Natural killer cell (primary cell): ENCODE results near the gene NAAA. TPM values are rescaled to one million over a fixed set of nuclear protein-coding genes. Genes with fewer than 3 reads are reported as not detected.

Source experiments
- ATAC-seq, 3 donors: fragments of 150-1000 bp in 2 of 3; fragments of 200-7000 bp in 1 of 3; cut with Tn5 transposase; 1 replicate in 1 of 3; 2 replicates in 2 of 3; pipeline ENCODE4 v1.10.0; 2021; ENCODE audit warnings: mild to moderate bottlenecking in 2 of 3, moderate library complexity in 2 of 3
- DNase-seq, 2 donors: peaks; one replicate each; pipeline versions ENCODE4 v3.0.0 to v3.0.0-alpha.2; 2013 to 2021; ENCODE audit warnings: mixed read lengths in 1 of 2
- H3K27ac ChIP-seq: one replicate; pipeline ENCODE4 v1.5.1; 2013; ENCODE audit warnings: mild to moderate bottlenecking, low read length
- H3K27me3 ChIP-seq: one replicate; pipeline ENCODE4 v1.6.1; 2013; ENCODE audit warnings: low read length; ENCODE audit not compliant: control insufficient read depth, insufficient read depth
- H3K36me3 ChIP-seq: one replicate; pipeline ENCODE4 v1.6.1; 2013; ENCODE audit warnings: low read length; ENCODE audit not compliant: control insufficient read depth, insufficient read depth
- H3K4me1 ChIP-seq: one replicate; pipeline ENCODE4 v1.6.1; 2013; ENCODE audit warnings: low read length; ENCODE audit not compliant: control insufficient read depth, insufficient read depth
- H3K4me3 ChIP-seq: one replicate; pipeline ENCODE4 v1.5.1; 2013; ENCODE audit warnings: low read length
- H3K9me3 ChIP-seq: one replicate; pipeline ENCODE4 v1.6.1; 2013; ENCODE audit warnings: low read length; ENCODE audit not compliant: control insufficient read depth, insufficient read depth
- H3K27ac Mint-ChIP-seq, 2 donors: one replicate each; pipeline ENCODE4 v1.8.0; 2022; ENCODE audit warnings: mild to moderate bottlenecking in 2 of 2, mixed read lengths in 2 of 2, moderate library complexity in 1 of 2
- H3K27me3 Mint-ChIP-seq, 2 donors: one replicate each; pipeline ENCODE4 v1.8.0; 2022; ENCODE audit warnings: low read depth in 2 of 2, mixed read lengths in 2 of 2
- H3K36me3 Mint-ChIP-seq: one replicate; pipeline ENCODE4 v1.8.0; 2022; ENCODE audit warnings: mixed read lengths
- H3K4me1 Mint-ChIP-seq, 2 donors: one replicate each; pipeline ENCODE4 v1.8.0; 2022; ENCODE audit warnings: mixed read lengths in 2 of 2
- H3K4me3 Mint-ChIP-seq: one replicate; pipeline ENCODE4 v1.8.0; 2022; ENCODE audit warnings: mild to moderate bottlenecking, moderate library complexity, mixed read lengths
- H3K9me3 Mint-ChIP-seq, 2 donors: one replicate each; pipeline ENCODE4 v1.8.0; 2022; ENCODE audit warnings: mixed read lengths in 2 of 2
- WGBS: methylation state at CpG from one replicate; pipeline ENCODE4 v1.1.7; 2013; ENCODE audit warnings: missing lambda C conversion rate; ENCODE audit not compliant: insufficient coverage; 5-methylcytosine and 5-hydroxymethylcytosine counted together
- intact Hi-C: fragments of 100-400 bp; cut with micrococcal nuclease; formaldehyde crosslinking; loops from one replicate; pipeline ENCODE4 v1.14.2; 2022
- total RNA-seq, 4 donors: library from RNA; stranded (reverse); fragments of 120-200 nt in 1 of 4; gene quantifications; one replicate each; pipeline versions ENCODE4 v1.2.3 to v1.2.4, GENCODE V29; 2013 to 2022
- TF ChIP-seq, protein P1 (sequence below): fragments of 200-600 bp; IDR thresholded peaks from one replicate; pipeline ENCODE4 v1.8.0; 2022; ENCODE audit warnings: antibody characterized with exemption

NAAA gene
- total RNA-seq, 3 donors from 2014 or later (not counting 1 experiment from before 2014, with no cell fraction given), result 37.8 to 56.3 (median 43.4) TPM

DNA sequence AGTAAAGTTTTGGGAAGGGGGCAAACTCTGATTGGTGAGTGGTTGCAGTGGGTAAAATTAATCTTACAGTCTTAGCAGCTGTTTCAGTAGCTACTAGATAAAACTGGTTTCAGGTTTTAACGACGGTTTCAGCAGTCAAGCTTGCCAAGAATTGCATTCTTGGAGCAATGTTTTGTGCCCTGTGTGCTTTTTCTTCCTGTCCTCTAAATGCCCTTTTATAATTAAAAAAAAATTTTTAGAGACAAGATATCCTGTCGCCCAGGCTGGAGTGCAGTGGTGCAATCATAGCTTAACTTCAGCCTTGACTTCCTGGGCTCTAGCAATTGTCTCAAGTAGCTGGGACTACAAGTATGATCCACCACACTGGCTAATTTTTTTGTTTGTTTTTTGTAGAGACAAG, 32.3 kb downstream of the NAAA start:
- DNase-seq (no peak), ATAC-seq (no peak)
- Histone ChIP-seq H3K27ac (no peak overlapping the region), H3K27me3 (no peaks in the 10 kb centered on the region), H3K4me1 (no peaks in the 10 kb centered on the region), H3K36me3 (no peaks in the 10 kb centered on the region), H3K4me3 (no peak overlapping the region), H3K9me3 (no peaks in the 10 kb centered on the region)
- no peaks in the 10 kb centered on the region for H3K9me3 Mint-ChIP-seq
- no peaks in the 10 kb centered on the region for H3K4me1 Mint-ChIP-seq
- no peaks in the 10 kb centered on the region for H3K36me3 Mint-ChIP-seq
- TF ChIP-seq, protein P1, sequence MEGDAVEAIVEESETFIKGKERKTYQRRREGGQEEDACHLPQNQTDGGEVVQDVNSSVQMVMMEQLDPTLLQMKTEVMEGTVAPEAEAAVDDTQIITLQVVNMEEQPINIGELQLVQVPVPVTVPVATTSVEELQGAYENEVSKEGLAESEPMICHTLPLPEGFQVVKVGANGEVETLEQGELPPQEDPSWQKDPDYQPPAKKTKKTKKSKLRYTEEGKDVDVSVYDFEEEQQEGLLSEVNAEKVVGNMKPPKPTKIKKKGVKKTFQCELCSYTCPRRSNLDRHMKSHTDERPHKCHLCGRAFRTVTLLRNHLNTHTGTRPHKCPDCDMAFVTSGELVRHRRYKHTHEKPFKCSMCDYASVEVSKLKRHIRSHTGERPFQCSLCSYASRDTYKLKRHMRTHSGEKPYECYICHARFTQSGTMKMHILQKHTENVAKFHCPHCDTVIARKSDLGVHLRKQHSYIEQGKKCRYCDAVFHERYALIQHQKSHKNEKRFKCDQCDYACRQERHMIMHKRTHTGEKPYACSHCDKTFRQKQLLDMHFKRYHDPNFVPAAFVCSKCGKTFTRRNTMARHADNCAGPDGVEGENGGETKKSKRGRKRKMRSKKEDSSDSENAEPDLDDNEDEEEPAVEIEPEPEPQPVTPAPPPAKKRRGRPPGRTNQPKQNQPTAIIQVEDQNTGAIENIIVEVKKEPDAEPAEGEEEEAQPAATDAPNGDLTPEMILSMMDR, result no peak
- WGBS, result 56% methylated on average over 3 of the region's 3 CpGs
- no peaks in the 10 kb centered on the region for H3K27me3 Mint-ChIP-seq
- H3K27ac Mint-ChIP-seq, result no peak overlapping the region
- intact Hi-C loops, result no loop called here
- no peak overlapping the region for H3K4me3 Mint-ChIP-seq

DNA sequence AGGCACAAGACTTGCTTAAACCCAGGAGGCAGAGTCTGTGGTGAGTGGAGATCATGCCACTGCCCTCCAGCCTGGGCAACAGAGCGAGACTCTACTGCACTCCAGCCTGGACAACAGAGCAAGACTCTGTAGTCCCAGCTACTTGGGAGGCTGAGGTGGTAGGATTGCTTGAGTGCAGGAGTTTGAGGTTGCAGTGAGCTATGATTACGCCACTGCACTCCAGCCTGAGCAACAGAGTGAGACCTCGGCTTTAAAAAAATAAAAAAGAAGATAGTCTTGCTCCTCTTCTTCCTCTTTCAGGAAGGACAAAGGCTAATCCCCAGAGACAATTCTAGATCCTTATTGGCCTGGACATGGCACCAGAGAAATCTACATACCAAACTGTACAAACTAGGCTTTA, 32.8 kb downstream of the NAAA start:
- intact Hi-C loops, result no loop called here
- DNase-seq, result no peak

DNA sequence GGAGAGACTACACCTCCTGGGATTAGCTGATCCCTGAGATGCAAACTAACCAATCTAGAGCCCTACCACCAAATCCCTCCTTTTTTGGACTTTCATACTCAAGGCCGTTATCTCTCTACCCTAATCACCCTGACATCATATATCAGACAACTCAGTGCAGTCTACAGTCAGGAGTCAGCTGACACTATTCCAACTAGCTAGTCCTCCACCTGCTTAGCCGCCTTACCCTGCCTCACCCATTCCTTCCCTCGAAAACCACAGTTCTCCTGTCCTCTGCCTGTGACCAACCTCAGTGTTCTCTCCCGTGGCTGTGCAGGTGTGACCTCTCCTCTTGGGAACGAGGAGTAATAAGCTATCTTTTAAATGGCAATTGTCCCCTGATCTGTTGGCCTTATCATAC, 36.7 kb downstream of the NAAA start:
- Histone ChIP-seq H3K27ac (no peak overlapping the region), H3K4me3 (no peak overlapping the region), H3K4me1 (peaks cover 13% of the 10 kb centered on the region), H3K9me3 (no peaks in the 10 kb centered on the region), H3K36me3 (no peaks in the 10 kb centered on the region), H3K27me3 (no peaks in the 10 kb centered on the region)
- DNase-seq (no peak), ATAC-seq (no peak)
- Mint-ChIP-seq H3K4me3 (no peak overlapping the region), H3K36me3 (no peaks in the 10 kb centered on the region), H3K9me3 (no peaks in the 10 kb centered on the region), H3K4me1 (no peaks in the 10 kb centered on the region), H3K27ac (no peak overlapping the region), H3K27me3 (no peaks in the 10 kb centered on the region)
- intact Hi-C loops, result no loop called here
- WGBS, result 79% methylated on average over 5 of the region's 5 CpGs
- TF ChIP-seq, protein P1, result no peak

More for the DNA sequence above, 32.8 kb downstream of the NAAA start:
- no peaks in the 10 kb centered on the region for H3K9me3 ChIP-seq
- H3K4me3 ChIP-seq, result no peak overlapping the region
- WGBS, result 63% methylated on average over 3 of the region's 3 CpGs
- no peaks in the 10 kb centered on the region for H3K36me3 ChIP-seq
- no peak overlapping the region for H3K27ac Mint-ChIP-seq
- no peaks in the 10 kb centered on the region for H3K36me3 Mint-ChIP-seq
- H3K4me3 Mint-ChIP-seq, result no peak overlapping the region
- ATAC-seq, result no peak
- H3K27ac ChIP-seq, result no peak overlapping the region
- H3K27me3 ChIP-seq, result no peaks in the 10 kb centered on the region
- TF ChIP-seq, protein P1, result no peak
- no peaks in the 10 kb centered on the region for H3K9me3 Mint-ChIP-seq
- H3K4me1 Mint-ChIP-seq, result no peaks in the 10 kb centered on the region
- H3K27me3 Mint-ChIP-seq, result no peaks in the 10 kb centered on the region
- H3K4me1 ChIP-seq, result no peaks in the 10 kb centered on the region

DNA sequence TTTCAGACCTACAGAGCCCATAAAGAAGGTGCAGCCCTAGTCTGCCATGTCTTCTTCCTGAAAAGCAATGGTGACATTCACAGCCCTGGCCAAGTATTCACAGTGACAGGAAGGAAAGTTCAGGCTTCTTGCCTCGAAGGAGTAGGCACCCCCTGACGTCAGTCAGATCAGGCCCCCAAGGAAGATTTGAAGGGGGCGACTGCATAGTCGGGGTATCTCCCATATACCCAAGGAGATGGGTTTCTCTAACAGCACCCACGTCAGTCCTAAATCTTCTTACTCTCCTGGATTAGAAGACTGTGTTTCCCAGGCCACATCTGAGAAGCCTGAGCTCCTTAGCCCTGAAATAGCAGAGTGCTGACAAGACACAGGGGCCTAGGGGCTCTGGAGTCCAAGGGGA, 38.5 kb downstream of the NAAA start, which contains the start of gene PPEF2:
PPEF2 (minus strand) TSS at position 101 of the 400 bp plus-strand sequence. CDS start 6,127 bp downstream, outside the sequence.
- H3K4me3 ChIP-seq, result no peak within 1 kb of the TSS
- TF ChIP-seq, protein P1, result no peak
- H3K4me1 Mint-ChIP-seq, result no peaks in the 10 kb centered on the region

More for the DNA sequence above, 38.5 kb downstream of the NAAA start, which contains the start of gene PPEF2:
- Mint-ChIP-seq H3K4me3 (no peak within 1 kb of the TSS), H3K36me3 (no peaks in the 10 kb centered on the region), H3K27me3 (peaks cover 0 to 3% of the 10 kb centered on the region in 2 donors), H3K9me3 (no peaks in the 10 kb centered on the region), H3K27ac (no peak within 1 kb of the TSS)
- Histone ChIP-seq H3K9me3 (no peaks in the 10 kb centered on the region), H3K4me1 (peaks cover 13% of the 10 kb centered on the region), H3K36me3 (no peaks in the 10 kb centered on the region), H3K27ac (no peak within 1 kb of the TSS), H3K27me3 (no peaks in the 10 kb centered on the region)
- 86% methylated on average over 5 of the region's 5 CpGs for WGBS
- no peak for DNase-seq
- intact Hi-C loops, result no loop called here
- ATAC-seq, result no peak
